HUES64 (cell line): ENCODE measurements around the gene PPARD.
"Not testable (repeated sequence)": the region's sequence is repeated elsewhere in the genome, so short reads cannot be mapped to it uniquely, and the experiment has no call there.

Experiments used
- H3K27ac ChIP-seq: 2 replicates; pipeline ENCODE4 v1.7.0; 2013; ENCODE audit warnings: low read depth, low read length, inconsistent platforms
- H3K27me3 ChIP-seq: 2 replicates; pipeline ENCODE4 v1.6.1; 2013; ENCODE audit warnings: mild to moderate bottlenecking, low read length; ENCODE audit not compliant: insufficient read depth
- H3K36me3 ChIP-seq: 2 replicates; pipeline ENCODE4 v1.6.1; 2013; ENCODE audit warnings: mild to moderate bottlenecking, low read length; ENCODE audit not compliant: insufficient read depth
- H3K4me1 ChIP-seq: 2 replicates; pipeline ENCODE4 v1.6.1; 2013; ENCODE audit warnings: mild to moderate bottlenecking, low read length, moderate library complexity; ENCODE audit not compliant: insufficient read depth
- H3K4me3 ChIP-seq: 2 replicates; pipeline ENCODE4 v1.5.1; 2013; ENCODE audit warnings: mild to moderate bottlenecking, low read length, moderate library complexity
- H3K9ac ChIP-seq: 2 replicates; pipeline ENCODE4 v1.6.1; 2013; ENCODE audit warnings: mild to moderate bottlenecking, low read depth, low read length
- H3K9me3 ChIP-seq: 2 replicates; pipeline ENCODE4 v1.6.1; 2013; ENCODE audit warnings: low read depth, low read length; ENCODE audit not compliant: insufficient read depth
- WGBS: fragments of 150-250, 120-280 bp; methylation state at CpG from one replicate; pipeline ENCODE4 v1.1.7; 2013; ENCODE audit warnings: missing lambda C conversion rate; 5-methylcytosine and 5-hydroxymethylcytosine counted together

Gene PPARD

DNA sequence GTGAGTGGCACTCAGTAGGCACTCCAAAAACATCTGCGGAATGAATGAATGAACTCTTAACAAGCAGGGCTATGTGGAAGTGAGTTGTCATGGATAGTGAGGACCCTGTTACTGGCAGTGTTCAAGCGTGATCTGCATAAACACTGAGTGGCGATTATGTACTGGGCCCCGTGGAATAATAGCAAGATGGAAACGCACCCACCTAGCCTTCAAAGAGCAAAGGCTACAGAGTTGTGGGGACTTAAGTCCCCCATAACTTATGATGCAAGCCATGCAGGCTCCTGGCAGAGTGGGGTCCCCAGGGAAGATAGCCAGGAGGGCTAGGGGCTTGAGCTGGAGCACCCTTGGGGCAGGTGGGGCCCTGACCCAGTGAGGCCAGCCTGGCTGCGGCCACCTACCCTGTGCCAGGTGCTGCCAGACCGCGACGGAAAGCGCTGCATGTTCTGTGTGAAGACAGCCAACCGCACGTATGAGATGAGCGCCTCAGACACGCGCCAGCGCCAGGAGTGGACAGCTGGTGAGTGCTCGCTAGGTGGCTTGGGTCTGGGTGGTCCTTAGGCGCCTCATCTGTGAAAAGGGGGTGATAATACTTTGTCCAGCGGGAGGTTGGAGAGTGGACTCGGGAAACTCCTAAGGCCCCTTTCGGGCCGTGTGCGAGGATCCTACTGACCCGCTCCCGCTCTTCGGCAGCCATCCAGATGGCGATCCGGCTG, 24.7 kb upstream of the PPARD start:
- Histone ChIP-seq H3K9me3 (no peaks in the 10 kb centered on the region), H3K4me1 (peaks cover 4% of the 10 kb centered on the region), H3K36me3 (no peaks in the 10 kb centered on the region), H3K27me3 (peaks cover 22% of the 10 kb centered on the region), H3K4me3 (peak overlapping the region; percentile 59), H3K9ac (peak overlapping the region; percentile 51), H3K27ac (no peak overlapping the region)
- WGBS, result 19% methylated on average over 28 of the region's 28 CpGs

DNA sequence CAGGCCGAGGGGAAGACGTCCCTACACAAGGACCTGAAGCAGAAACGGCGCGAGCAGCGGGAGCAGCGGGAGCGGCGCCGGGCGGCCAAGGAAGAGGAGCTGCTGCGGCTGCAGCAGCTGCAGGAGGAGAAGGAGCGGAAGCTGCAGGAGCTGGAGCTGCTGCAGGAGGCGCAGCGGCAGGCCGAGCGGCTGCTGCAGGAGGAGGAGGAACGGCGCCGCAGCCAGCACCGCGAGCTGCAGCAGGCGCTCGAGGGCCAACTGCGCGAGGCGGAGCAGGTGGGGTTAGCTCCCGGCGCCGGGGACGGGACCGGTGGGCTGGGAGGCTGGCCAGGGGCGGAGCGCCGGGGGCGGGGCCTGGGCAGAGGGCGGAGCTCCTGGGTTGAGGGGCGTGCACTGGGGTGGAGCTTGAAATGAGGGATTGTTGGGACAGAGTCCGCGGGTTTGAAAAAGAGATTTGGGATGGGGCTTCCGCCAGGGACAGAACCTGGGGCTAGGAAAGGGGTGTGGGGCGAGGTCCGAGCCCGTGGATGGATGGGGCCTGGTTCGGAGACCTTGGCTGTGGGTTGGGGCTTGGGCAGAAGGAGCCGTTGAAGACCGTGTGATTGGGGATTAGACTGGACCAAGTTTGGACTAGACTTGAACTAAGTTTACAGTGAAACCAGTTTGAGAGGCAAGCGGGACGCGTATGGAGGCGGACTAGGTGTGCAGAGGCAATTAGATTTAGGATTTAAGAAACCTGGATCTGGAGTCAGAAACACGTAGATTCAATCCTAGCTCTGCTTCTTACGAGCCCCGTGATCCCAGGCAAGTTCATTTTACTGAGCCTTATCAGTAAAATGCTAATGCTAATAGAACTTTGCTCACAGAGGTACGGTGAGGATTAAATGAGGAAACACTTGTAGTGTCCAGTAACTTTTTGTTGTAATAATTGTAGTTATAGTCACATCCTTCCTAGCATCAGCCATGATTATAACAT, 23.9 kb upstream of the PPARD start:
- Histone ChIP-seq H3K4me1 (peaks cover 4% of the 10 kb centered on the region), H3K36me3 (no peaks in the 10 kb centered on the region), H3K9ac (peak overlapping the region; percentile 51), H3K27me3 (peaks cover 22% of the 10 kb centered on the region), H3K4me3 (peak overlapping the region; percentile 59), H3K27ac (no peak overlapping the region), H3K9me3 (no peaks in the 10 kb centered on the region)
- WGBS, result 14% methylated on average over 55 of the region's 55 CpGs

DNA sequence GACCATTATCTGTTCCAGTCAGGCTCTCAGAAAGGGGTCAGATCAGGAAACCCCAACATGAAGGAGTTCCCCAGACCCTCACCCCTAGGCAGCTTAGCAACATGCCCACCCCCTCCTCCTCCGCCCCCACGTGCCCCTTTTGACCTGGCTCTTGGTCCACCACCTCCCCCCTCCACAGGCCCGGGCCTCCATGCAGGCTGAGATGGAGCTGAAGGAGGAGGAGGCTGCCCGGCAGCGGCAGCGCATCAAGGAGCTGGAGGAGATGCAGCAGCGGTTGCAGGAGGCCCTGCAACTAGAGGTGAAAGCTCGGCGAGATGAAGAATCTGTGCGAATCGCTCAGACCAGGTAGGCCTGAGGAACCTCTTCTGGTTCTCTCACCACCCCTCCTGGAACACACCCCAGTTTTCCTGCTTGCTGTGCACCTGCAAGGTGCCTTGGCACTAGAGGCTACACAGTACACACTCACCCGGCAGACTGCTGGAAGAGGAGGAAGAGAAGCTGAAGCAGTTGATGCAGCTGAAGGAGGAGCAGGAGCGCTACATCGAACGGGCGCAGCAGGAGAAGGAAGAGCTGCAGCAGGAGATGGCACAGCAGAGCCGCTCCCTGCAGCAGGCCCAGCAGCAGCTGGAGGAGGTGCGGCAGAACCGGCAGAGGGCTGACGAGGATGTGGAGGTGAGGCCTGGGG, 22.9 kb upstream of the PPARD start:
- no peaks in the 10 kb centered on the region for H3K9me3 ChIP-seq
- peaks cover 4% of the 10 kb centered on the region for H3K4me1 ChIP-seq
- peaks cover 22% of the 10 kb centered on the region for H3K27me3 ChIP-seq
- no peaks in the 10 kb centered on the region for H3K36me3 ChIP-seq
- no peak overlapping the region for H3K4me3 ChIP-seq
- no peak overlapping the region for H3K9ac ChIP-seq
- no peak overlapping the region for H3K27ac ChIP-seq
- 92% methylated on average over 18 of the region's 20 CpGs for WGBS

DNA sequence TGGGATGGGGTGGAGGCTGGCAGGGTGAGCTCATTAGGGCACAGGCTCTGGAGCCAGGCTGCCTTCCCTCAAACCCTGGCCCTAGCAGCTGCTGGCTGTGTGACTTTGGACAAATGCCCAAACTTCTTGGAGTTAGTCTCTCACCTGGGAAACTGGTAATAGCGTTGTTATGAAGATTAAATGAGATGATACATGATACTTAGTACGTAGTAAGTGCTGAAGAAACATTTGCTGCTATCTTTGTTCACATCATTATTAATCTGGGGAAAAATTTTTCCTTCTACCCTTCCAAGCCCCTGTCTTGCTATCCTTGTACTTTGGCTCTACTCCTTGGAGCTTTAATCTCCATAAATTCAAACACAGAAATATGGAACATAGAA, 22.3 kb upstream of the PPARD start:
- Histone ChIP-seq H3K4me1 (peaks cover 4% of the 10 kb centered on the region), H3K9me3 (no peaks in the 10 kb centered on the region), H3K27ac (no peak overlapping the region), H3K4me3 (no peak overlapping the region), H3K9ac (no peak overlapping the region), H3K36me3 (no peaks in the 10 kb centered on the region), H3K27me3 (peaks cover 22% of the 10 kb centered on the region)
- WGBS, result 89% methylated on average over 2 of the region's 2 CpGs

DNA sequence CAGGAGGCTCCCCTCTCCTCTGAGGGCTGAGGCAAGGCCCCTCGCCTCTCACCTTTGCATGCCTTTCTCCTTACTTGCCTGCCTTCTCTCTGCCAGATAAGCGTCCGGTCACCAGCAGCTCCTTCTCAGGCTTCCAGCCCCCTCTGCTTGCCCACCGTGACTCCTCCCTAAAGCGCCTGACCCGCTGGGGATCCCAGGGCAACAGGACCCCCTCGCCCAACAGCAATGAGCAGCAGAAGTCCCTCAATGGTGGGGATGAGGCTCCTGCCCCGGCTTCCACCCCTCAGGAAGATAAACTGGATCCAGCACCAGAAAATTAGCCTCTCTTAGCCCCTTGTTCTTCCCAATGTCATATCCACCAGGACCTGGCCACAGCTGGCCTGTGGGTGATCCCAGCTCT, 21.3 kb upstream of the PPARD start:
- Histone ChIP-seq H3K9ac (no peak overlapping the region), H3K27me3 (peaks cover 19% of the 10 kb centered on the region), H3K4me1 (peaks cover 4% of the 10 kb centered on the region), H3K4me3 (no peak overlapping the region), H3K9me3 (no peaks in the 10 kb centered on the region), H3K36me3 (no peaks in the 10 kb centered on the region), H3K27ac (no peak overlapping the region)
- WGBS, result 93% methylated on average over 8 of the region's 8 CpGs

DNA sequence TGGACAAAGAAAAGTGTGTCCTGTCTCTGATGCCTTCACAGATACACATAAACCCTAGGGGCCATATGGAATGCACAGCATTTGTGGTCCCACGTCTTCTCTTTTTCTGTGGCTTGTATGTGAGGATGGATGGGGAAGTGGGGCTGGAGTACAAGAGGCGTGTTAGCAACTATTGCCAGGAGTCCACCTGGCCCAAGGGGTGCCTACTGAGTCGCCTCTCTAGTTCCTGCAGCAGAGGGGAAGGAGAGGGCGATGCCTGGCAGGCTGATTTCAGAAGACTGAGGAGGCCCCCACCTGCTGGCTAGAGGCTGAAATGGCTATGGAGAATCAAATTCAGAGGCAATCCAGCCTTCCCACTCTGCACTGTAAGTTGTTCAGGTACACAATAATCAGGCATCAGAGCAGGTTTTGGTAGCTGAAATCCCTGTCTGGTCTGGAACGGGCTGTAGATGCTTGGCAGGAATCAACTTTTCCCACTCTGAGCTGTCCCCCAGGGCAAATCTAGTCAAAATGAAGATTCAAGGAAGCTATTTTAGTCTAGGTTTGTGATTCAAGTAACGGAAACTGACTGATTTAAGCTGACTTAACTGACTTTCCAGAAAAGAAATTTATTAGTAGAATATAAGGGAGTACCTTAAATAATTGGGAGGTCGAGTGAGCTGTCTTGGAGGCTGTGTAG, 14.9 kb upstream of the PPARD start:
- H3K9ac ChIP-seq, result no peak overlapping the region
- H3K36me3 ChIP-seq, result no peaks in the 10 kb centered on the region
- H3K4me3 ChIP-seq, result no peak overlapping the region
- H3K4me1 ChIP-seq, result no peaks in the 10 kb centered on the region
- 0 out of 2 replicates have a peak, but pooled peaks cover 6% of the 10 kb centered on the region for H3K9me3 ChIP-seq
- no peak overlapping the region for H3K27ac ChIP-seq
- H3K27me3 ChIP-seq, result no peaks in the 10 kb centered on the region
- WGBS, result 57% methylated on average over 7 of the region's 7 CpGs

DNA sequence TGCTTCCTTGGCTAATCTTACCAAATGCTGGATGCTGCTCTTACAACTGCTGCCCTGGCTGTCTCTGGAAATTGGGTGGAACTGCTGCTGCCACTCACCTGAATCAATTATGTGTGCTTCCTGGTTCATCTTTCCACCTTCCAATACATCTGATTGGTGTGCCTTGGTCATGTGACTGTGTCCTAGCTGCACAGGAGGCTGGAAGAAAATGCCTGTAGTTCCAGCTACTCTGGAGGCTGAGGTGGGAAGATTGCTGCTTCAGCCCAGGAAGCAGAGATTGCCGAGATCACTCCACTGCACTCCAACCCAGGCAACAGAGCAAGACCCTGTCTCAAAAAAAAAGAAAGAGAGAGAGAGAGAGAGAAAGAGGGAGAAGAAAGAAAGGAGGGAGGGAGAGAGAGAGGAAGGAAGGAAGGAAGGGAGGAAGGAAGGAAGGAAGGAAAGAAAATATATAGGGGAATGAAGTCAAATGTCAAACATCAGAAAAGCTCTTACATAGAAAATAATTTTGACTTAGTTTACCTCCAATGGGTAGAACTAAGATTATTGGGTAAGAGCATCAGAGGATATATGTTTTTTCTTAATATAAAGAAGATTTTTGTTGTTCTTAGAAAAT, 14.1 kb upstream of the PPARD start:
- Histone ChIP-seq H3K27ac (no peak overlapping the region), H3K27me3 (no peaks in the 10 kb centered on the region), H3K4me3 (no peak overlapping the region), H3K4me1 (no peaks in the 10 kb centered on the region), H3K9me3 (0 out of 2 replicates have a peak, but pooled peaks cover 6% of the 10 kb centered on the region), H3K36me3 (no peaks in the 10 kb centered on the region), H3K9ac (no peak overlapping the region)
- 100% methylated on average over 1 of the region's 1 CpG for WGBS

DNA sequence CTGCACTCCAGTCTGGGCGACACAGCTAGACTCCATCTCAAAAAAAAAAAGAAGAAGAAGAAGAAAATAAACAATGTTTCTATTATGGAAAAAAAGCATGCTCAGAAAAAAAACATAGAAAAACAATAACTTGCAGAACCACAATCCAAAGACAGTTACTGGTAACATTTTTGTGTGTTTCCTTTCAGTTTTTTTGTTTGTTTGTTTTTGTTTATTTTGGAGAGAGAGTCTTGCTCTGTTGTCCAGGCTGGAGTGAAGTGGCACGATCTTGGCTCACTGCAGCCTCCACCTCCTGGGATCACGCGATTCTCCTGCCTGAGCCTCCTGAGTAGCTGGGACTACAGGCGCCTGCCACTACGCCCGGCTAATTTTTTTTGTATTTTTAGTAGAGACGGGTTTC, 13.4 kb upstream of the PPARD start:
- H3K27ac ChIP-seq, H3K9ac ChIP-seq, H3K4me1 ChIP-seq, H3K27me3 ChIP-seq, H3K36me3 ChIP-seq, H3K4me3 ChIP-seq, H3K9me3 ChIP-seq: not testable (repeated sequence)
- 96% methylated on average over 8 of the region's 8 CpGs for WGBS

DNA sequence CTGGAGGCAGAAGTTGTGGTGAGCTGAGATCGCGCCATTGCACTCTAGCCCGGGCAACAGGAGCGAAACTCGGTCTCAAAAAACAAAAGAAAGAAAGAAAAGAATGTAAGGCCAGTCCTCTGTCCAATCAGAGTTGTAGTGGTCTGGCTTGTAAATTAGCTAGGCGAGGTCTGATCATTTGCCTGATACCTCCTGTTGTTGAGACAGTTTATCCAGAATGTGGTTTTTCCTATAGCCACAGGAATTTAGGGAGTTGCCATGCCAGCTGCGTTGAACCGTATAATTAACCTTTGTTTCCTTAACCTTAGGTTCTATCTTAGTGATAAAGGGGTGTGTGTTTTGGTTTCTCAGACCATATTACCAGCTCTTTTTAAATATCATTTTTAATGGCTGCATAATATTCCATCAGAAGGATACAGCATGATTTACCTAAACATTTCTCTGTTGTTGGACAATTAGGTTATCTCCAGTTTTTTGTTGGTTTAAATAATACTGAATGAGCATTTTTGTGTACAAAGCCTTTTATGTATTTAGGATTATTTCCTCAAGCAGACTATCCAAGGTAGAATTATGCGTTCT, 11.7 kb upstream of the PPARD start:
- no peak overlapping the region for H3K9ac ChIP-seq
- no peak overlapping the region for H3K27ac ChIP-seq
- no peaks in the 10 kb centered on the region for H3K4me1 ChIP-seq
- WGBS, result 96% methylated on average over 8 of the region's 9 CpGs
- 0 out of 2 replicates have a peak, but pooled peaks cover 6% of the 10 kb centered on the region for H3K9me3 ChIP-seq
- no peaks in the 10 kb centered on the region for H3K27me3 ChIP-seq
- H3K36me3 ChIP-seq, result no peaks in the 10 kb centered on the region
- no peak overlapping the region for H3K4me3 ChIP-seq
